Measurements from ENCODE around the gene SMIM14.

The SMIM14 gene

GRCh38 chr4:39530682-39531081, 108.0 kb downstream of the SMIM14 start:
- Mint-ChIP-seq H3K9me3 (peaks cover 34% of the 10 kb centered on the region), H3K4me1 (peaks cover 17% of the 10 kb centered on the region), H3K36me3 (ENCODE audit: low read depth) (peaks cover 67% of the 10 kb centered on the region), H3K27me3 (ENCODE audit: low read depth) (no peaks in the 10 kb centered on the region), H3K27ac (no peak overlapping the region), H3K4me3 (peak overlapping the region; percentile 48 to 72 (median 49))
- no peak for TF ChIP-seq CTCF (IDR thresholded peaks at IDR 0.05; ENCODE audit: unreplicated experiment in 3 of 3)

DNA sequence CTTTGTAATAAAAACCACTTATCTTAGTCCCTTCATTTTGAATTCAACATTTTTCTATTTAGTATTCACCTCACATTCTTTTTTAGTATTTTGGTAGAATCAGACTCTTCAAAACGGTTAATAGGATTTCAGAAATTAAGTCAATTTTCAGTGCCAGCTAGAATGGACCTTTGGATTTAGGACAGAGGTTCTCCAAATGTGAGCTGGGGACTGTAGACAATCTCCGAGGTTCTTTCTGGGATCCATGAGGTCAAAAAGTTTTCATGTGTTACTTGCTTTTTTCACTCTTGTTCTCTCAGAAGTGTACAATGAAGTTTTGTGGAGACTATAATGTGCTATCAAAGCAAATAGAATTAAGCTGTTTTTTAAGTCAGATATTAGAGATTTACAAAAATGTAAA, 109.1 kb downstream of the SMIM14 start:
- Mint-ChIP-seq H3K4me3 (peak overlapping the region; percentile 52 to 75 (median 63)), H3K9me3 (peaks cover 34% of the 10 kb centered on the region), H3K27ac (peak overlapping the region; percentile 14 to 74 (median 45)), H3K36me3 (ENCODE audit: low read depth) (peaks cover 55% of the 10 kb centered on the region), H3K27me3 (ENCODE audit: low read depth) (no peaks in the 10 kb centered on the region), H3K4me1 (peaks cover 24% of the 10 kb centered on the region)
- TF ChIP-seq CTCF (IDR thresholded peaks at IDR 0.05; ENCODE audit: unreplicated experiment in 3 of 3) = no peak

GRCh38 chr4:39528061-39528465, 110.6 kb downstream of the SMIM14 start:
- Mint-ChIP-seq H3K9me3 (peaks cover 33% of the 10 kb centered on the region), H3K27me3 (ENCODE audit: low read depth) (no peaks in the 10 kb centered on the region), H3K27ac (peak overlapping the region; percentile 96 to 99 (median 97)), H3K4me3 (peak overlapping the region; percentile 99 to 100 (median 100)), H3K4me1 (peaks cover 29% of the 10 kb centered on the region), H3K36me3 (ENCODE audit: low read depth) (peaks cover 40% of the 10 kb centered on the region)
- TF ChIP-seq CTCF (IDR thresholded peaks at IDR 0.05; ENCODE audit: unreplicated experiment in 3 of 3) = no peak

- H3K4me3 Mint-ChIP-seq = peak within 1 kb of the TSS; percentile 99 to 100 (median 100)
Measured at GRCh38 chr4:39527296-39528060, 111.2 kb downstream of the SMIM14 start, which contains the start of gene UGDH. Gene UGDH, minus strand, starts transcription at chr4:39527439. Its CDS starts 5,927 bp downstream, at chr4:39521512.

DNA sequence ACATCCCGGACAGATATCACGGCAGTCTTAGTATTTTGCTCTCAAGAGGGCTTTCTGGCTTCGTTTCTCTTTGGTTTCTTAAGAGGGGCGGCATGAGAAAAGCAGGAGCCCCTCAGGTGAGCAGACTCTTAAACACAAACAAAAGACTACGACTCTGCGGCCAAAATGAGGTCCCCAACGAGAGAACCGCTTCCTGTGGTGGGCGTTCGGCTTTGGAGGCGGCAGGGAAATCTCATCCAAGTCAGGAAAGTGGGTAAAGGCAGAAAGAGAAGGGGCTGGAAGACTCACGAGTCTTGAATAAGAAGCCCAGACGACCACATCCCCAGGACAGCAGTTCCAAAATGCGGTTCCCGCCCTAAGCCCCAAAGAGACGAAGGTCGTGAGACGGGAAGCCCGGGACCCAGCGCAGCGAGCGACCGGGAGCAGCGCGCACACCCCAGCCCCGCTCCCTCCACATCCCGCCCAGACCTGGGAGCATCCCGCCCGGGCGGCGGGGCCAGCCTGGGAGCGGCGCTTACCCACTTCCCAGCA, 111.8 kb downstream of the SMIM14 start:
- peaks cover 36% of the 10 kb centered on the region for H3K4me1 Mint-ChIP-seq
- H3K27ac Mint-ChIP-seq = peak overlapping the region; percentile 96 to 99 (median 97)
- peaks cover 20% of the 10 kb centered on the region for H3K9me3 Mint-ChIP-seq
- no peaks in the 10 kb centered on the region for H3K27me3 Mint-ChIP-seq (ENCODE audit: low read depth)
- peak overlapping the region; percentile 99 to 100 (median 100) for H3K4me3 Mint-ChIP-seq
- peaks cover 28% of the 10 kb centered on the region for H3K36me3 Mint-ChIP-seq (ENCODE audit: low read depth)
- TF ChIP-seq CTCF (IDR thresholded peaks at IDR 0.05; ENCODE audit: unreplicated experiment in 3 of 3) = no peak

More at GRCh38 chr4:39527296-39528060, 111.2 kb downstream of the SMIM14 start, which contains the start of gene UGDH:
- TF ChIP-seq CTCF (IDR thresholded peaks at IDR 0.05; ENCODE audit: unreplicated experiment in 3 of 3) = no peak
- Mint-ChIP-seq H3K27ac (peak within 1 kb of the TSS; percentile 96 to 99 (median 97)), H3K4me1 (peaks cover 30% of the 10 kb centered on the region), H3K36me3 (ENCODE audit: low read depth) (peaks cover 35% of the 10 kb centered on the region), H3K9me3 (peaks cover 27% of the 10 kb centered on the region), H3K27me3 (ENCODE audit: low read depth) (no peaks in the 10 kb centered on the region)

Data from nephron (organoid).